T47D (cell line): ENCODE data around the gene SNORC.
"Not testable (repeated sequence)": the region's sequence is repeated elsewhere in the genome, so short reads cannot be mapped to it uniquely, and the experiment has no call there.

Experiments
- DNase-seq, 2 experiments: peaks; one replicate each; pipeline versions ENCODE4 v3.0.0 to v3.0.0-alpha.2; 2011 to 2012; ENCODE audit warnings: low read depth in 1 of 2, low spot score in 1 of 2
- JUND ChIP-seq: IDR thresholded peaks from 2 replicates; pipeline ENCODE4 v1.6.1; 2012; ENCODE audit warnings: low read depth
- in situ Hi-C: cut with HindIII; loops from 2 replicates; pipeline ENCODE4 v1.10.0; 2016; ENCODE audit warnings: low sequenced_read_pairs, low pct_unique_long_range_greater_than_20kb

The SNORC gene

DNA sequence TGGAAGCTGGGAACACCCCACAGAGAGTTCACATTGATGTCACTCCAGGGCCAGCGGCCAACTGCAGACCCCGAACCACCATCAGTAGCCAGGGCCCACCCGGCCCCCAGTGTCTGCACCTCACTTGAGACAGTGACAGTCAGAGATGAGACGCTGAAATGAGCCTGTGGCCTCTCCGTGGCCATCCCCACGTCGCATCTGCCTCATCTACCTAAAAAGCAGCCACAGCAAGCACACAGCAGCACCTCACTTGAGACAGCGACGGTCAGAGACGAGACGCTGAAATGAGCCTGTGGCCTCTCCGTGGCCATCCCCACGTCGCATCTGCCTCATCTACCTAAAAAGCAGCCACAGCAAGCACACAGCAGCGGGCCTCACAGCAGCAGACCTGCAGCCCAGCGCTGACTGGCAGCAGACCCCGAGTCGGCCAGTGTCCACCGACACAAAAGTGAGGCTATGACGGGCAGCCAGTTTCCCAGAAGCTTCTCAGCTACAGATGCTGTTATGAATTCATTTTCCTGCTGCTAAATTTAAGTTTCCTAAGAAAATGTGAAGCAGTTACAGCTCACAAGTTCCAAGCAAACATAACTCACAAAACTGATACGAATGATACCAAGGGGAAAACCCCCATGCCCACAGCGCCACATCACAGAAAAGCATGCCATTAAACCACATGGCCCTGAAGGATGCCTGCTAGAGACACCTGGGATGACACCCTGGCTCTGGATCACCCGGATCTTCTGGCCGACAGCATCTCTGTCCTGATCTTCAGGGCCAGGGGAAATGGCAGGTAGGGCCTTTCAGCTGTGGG is 27.7 kb downstream of the SNORC start:
- in situ Hi-C loops: no loop called here
- TF ChIP-seq JUND: no peak
- no peak for DNase-seq

- DNase-seq: no peak
- in situ Hi-C loops: no loop called here
- TF ChIP-seq JUND: no peak
These were observed 28.8 kb downstream of the SNORC start for GRCh38 chr2:232898592-232899543.

GRCh38 chr2:232900811-232901735 is 31.0 kb downstream of the SNORC start:
- no peak for DNase-seq
- in situ Hi-C loops: no loop called here
- TF ChIP-seq JUND: no peak

DNA sequence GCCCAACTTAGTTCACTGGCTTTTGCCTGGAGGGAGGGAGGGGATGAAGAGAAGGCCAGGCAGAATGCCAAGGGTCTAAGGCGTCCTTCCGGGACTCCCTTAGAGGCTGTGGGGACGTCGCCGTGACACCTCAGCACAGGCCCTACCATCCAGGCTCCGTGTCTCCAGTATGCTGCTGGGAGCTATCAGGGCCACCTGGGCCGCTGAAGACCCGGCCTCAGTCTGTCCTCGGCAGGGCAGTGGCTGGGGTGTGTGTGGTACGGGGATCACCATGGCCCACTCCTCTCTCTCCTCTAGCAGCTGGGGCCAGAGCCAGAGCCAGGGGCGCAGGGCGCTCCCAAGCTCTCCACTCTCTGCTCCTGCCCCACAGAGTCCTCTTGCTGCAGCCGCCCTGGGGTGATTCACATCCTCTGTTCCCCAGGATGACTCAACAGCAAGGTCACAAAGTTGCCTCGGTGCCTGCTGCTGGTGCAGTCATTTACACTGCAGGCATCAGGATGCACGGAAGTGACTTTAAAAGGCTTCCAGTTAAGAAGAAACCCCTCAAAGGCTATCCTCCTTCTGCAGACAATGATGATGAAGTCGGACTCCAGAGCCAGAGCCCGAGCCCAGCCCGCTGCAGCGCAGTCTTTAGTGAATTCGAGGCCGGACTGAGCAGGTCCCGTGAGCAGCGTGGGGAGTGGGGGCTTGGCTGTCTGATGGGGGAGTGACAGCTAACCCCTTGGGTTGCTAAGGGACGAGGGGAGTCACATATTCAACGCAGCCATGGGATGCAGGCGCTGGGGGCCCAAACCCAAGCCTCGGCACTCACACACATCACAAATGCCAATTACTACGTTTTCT is 31.9 kb downstream of the SNORC start:
- in situ Hi-C loops: no loop called here
- DNase-seq: no peak
- no peak for TF ChIP-seq JUND

- DNase-seq: no peak
- no peak for TF ChIP-seq JUND
- in situ Hi-C loops: no loop called here
These were observed 33.9 kb downstream of the SNORC start for GRCh38 chr2:232903989-232904388.

- in situ Hi-C loops: not testable (repeated sequence)
These were observed 37.0 kb downstream of the SNORC start for GRCh38 chr2:232906867-232907717.

GRCh38 chr2:232907718-232908085 is 37.6 kb downstream of the SNORC start:
- not testable (repeated sequence) for DNase-seq

More at GRCh38 chr2:232906867-232907717, 37.0 kb downstream of the SNORC start:
- DNase-seq: not testable (repeated sequence)

GRCh38 chr2:232908695-232909094 is 38.6 kb downstream of the SNORC start:
- no peak for TF ChIP-seq JUND
- in situ Hi-C loops: no loop called here
- DNase-seq: no peak

More at GRCh38 chr2:232907718-232908085, 37.6 kb downstream of the SNORC start:
- in situ Hi-C loops: not testable (repeated sequence)

GRCh38 chr2:232910376-232910775 is 40.3 kb downstream of the SNORC start:
- DNase-seq: no peak
- TF ChIP-seq JUND: no peak
- in situ Hi-C loops: no loop called here

GRCh38 chr2:232911712-232912277 is 41.7 kb downstream of the SNORC start:
- in situ Hi-C loops: no loop called here
- TF ChIP-seq JUND: no peak

DNA sequence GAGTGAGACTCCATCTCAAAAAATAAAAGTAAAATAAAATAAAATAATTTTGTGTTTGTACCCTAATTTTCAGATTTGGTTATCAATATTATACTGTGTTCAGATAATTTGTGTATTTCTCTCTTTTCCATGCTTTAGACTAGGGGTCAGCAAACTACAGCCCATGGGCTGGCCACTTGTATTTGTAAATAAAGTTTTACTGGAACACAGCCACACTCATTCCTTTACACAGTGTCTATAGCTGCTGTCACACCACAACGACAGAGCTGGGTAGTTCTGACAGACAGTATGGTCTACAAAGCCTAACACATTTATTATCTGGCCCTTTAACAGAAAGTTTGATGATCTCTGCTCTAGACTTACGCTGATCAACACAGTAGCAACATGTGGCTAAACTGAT is 43.8 kb downstream of the SNORC start:
- no peak for TF ChIP-seq JUND
- DNase-seq: no peak
- in situ Hi-C loops: no loop called here

More at GRCh38 chr2:232911712-232912277, 41.7 kb downstream of the SNORC start:
- DNase-seq: no peak
